Endodermal cell (in vitro differentiated cells): ENCODE measurements around the gene PITPNM1. TPM values are rescaled to one million over a fixed set of nuclear protein-coding genes. Genes with fewer than 3 reads are reported as not detected.
"Not testable (repeated sequence)": the region's sequence is repeated elsewhere in the genome, so short reads cannot be mapped to it uniquely, and the experiment has no call there.

Experiments used
- DNase-seq: peaks from one replicate; pipeline ENCODE4 v3.0.0-alpha.2; 2017
- H3K27ac ChIP-seq: 2 replicates; pipeline ENCODE4 v1.5.1; 2013; ENCODE audit warnings: mild to moderate bottlenecking, low read depth, low read length, moderate library complexity
- H3K27me3 ChIP-seq: 2 replicates; pipeline ENCODE4 v1.6.1; 2013; ENCODE audit warnings: mild to moderate bottlenecking, low read length, moderate library complexity; ENCODE audit not compliant: insufficient read depth, control insufficient read depth, poor library complexity, severe bottlenecking
- H3K36me3 ChIP-seq: 2 replicates; pipeline ENCODE4 v1.7.0; 2013; ENCODE audit warnings: mild to moderate bottlenecking, low read length, moderate library complexity; ENCODE audit not compliant: control insufficient read depth, insufficient read depth
- H3K4me1 ChIP-seq: one replicate; pipeline ENCODE4 v1.7.0; 2013; ENCODE audit warnings: low read length; ENCODE audit not compliant: control insufficient read depth, insufficient read depth
- H3K4me3 ChIP-seq: 2 replicates; pipeline ENCODE4 v1.5.1; 2013; ENCODE audit warnings: mild to moderate bottlenecking, low read length, moderate library complexity
- H3K9ac ChIP-seq: 2 replicates; pipeline ENCODE4 v1.6.1; 2013; ENCODE audit warnings: mild to moderate bottlenecking, low read length, moderate library complexity; ENCODE audit not compliant: poor library complexity, severe bottlenecking; ENCODE audit errors: extremely low read depth
- H3K9me3 ChIP-seq: 2 replicates; pipeline ENCODE4 v1.6.1; 2013; ENCODE audit warnings: mild to moderate bottlenecking, low read length, moderate library complexity; ENCODE audit not compliant: control insufficient read depth
- H3K27ac Mint-ChIP-seq: 2 replicates; pipeline ENCODE4 v1.8.0; 2020; ENCODE audit warnings: mixed read lengths
- H3K27me3 Mint-ChIP-seq: 2 replicates; pipeline ENCODE4 v1.8.0; 2021; ENCODE audit warnings: mild to moderate bottlenecking, mixed read lengths; ENCODE audit not compliant: insufficient read depth
- H3K36me3 Mint-ChIP-seq: 2 replicates; pipeline ENCODE4 v1.8.0; 2020; ENCODE audit warnings: low read depth, mixed read lengths
- H3K4me1 Mint-ChIP-seq: 2 replicates; pipeline ENCODE4 v1.8.0; 2020; ENCODE audit warnings: mixed read lengths
- H3K4me3 Mint-ChIP-seq: 2 replicates; pipeline ENCODE4 v1.8.0; 2020; ENCODE audit warnings: mild to moderate bottlenecking, moderate library complexity, mixed read lengths
- H3K9me3 Mint-ChIP-seq: 2 replicates; pipeline ENCODE4 v1.8.0; 2020; ENCODE audit warnings: mild to moderate bottlenecking, mixed read lengths
- CTCF ChIP-seq: fragments of 200-600 bp; sonication (generic); conservative IDR thresholded peaks from 2 replicates; pipeline ENCODE4 v1.5.0; 2021; ENCODE audit warnings: antibody characterized with exemption, mild to moderate bottlenecking
- WGBS, 2 experiments: methylation state at CpG; one replicate each; pipeline versions ENCODE4 v1.1.5 to v1.1.7; 2013; ENCODE audit warnings: missing lambda C conversion rate in 2 of 2, mixed read lengths in 1 of 2; ENCODE audit not compliant: insufficient coverage in 1 of 2, insufficient read length in 1 of 2; 5-methylcytosine and 5-hydroxymethylcytosine counted together
- total RNA-seq, 2 donors: library from RNA; stranded (reverse); fragmentation: NEBNext Ultra II Directional in 1 of 2; extraction: Animal tissue kit (Norgen Biotek cat#: 25700) in 1 of 2; gene quantifications; 2 replicates in 1 of 2; 3 replicates in 1 of 2; pipeline ENCODE4 v1.2.1, GENCODE V29; 2021

Gene PITPNM1
- total RNA-seq, 2 donors from 2014 or later = 94.6 to 104 TPM

GRCh38 chr11:67489203-67489884 is 15.8 kb downstream of the PITPNM1 start:
- H3K36me3 Mint-ChIP-seq = peaks cover 28% of the 10 kb centered on the region
- Histone ChIP-seq H3K9ac (no peak overlapping the region), H3K4me1 (no peaks in the 10 kb centered on the region), H3K36me3 (peaks cover 11% of the 10 kb centered on the region), H3K4me3 (no peak overlapping the region), H3K27ac (no peak overlapping the region), H3K9me3 (no peaks in the 10 kb centered on the region), H3K27me3 (no peaks in the 10 kb centered on the region)
- TF ChIP-seq CTCF = no peak
- peak; percentile 43 for DNase-seq
- no peak overlapping the region for H3K27ac Mint-ChIP-seq
- no peaks in the 10 kb centered on the region for H3K9me3 Mint-ChIP-seq
- 92% methylated on average over 17 to 25 of the region's 25 CpGs for WGBS, 2 experiments
- no peak overlapping the region for H3K4me3 Mint-ChIP-seq
- no peaks in the 10 kb centered on the region for H3K4me1 Mint-ChIP-seq
- peaks cover 5% of the 10 kb centered on the region for H3K27me3 Mint-ChIP-seq

- no peak for DNase-seq
- Mint-ChIP-seq H3K9me3 (peaks cover 3% of the 10 kb centered on the region), H3K27ac (no peak overlapping the region), H3K27me3 (peaks cover 19% of the 10 kb centered on the region), H3K4me1 (peaks cover 3% of the 10 kb centered on the region), H3K4me3 (no peak overlapping the region), H3K36me3 (peaks cover 21% of the 10 kb centered on the region)
- H3K4me1 ChIP-seq = no peaks in the 10 kb centered on the region
- no peak overlapping the region for H3K4me3 ChIP-seq
- no peaks in the 10 kb centered on the region for H3K36me3 ChIP-seq
- no peaks in the 10 kb centered on the region for H3K9me3 ChIP-seq
- H3K9ac ChIP-seq = no peak overlapping the region
- WGBS, 2 experiments = 93 to 95% methylated on average over 14 to 20 of the region's 20 CpGs
- H3K27ac ChIP-seq = no peak overlapping the region
- H3K27me3 ChIP-seq = no peaks in the 10 kb centered on the region
- TF ChIP-seq CTCF = no peak
These were observed 18.5 kb downstream of the PITPNM1 start for GRCh38 chr11:67486481-67487195.

GRCh38 chr11:67485873-67486361 is 19.2 kb downstream of the PITPNM1 start:
- not testable (repeated sequence) for H3K4me3 ChIP-seq, H3K9me3 ChIP-seq, H3K9me3 Mint-ChIP-seq, H3K4me1 ChIP-seq, H3K4me1 Mint-ChIP-seq, H3K27ac ChIP-seq, H3K4me3 Mint-ChIP-seq, H3K9ac ChIP-seq, H3K27ac Mint-ChIP-seq, H3K27me3 ChIP-seq, H3K36me3 ChIP-seq
- H3K36me3 Mint-ChIP-seq = peaks cover 18% of the 10 kb centered on the region
- 93 to 95% methylated on average over 6 to 7 of the region's 7 CpGs for WGBS, 2 experiments
- H3K27me3 Mint-ChIP-seq = peaks cover 19% of the 10 kb centered on the region
- DNase-seq = peak; percentile 76
